ENCODE measurements around the gene IDI1.

Gene IDI1

GRCh38 chr10:1084011-1084950 is 35.4 kb upstream of the IDI1 start:
- POLR2A ChIA-PET = no interaction called here
- CTCF ChIA-PET = interaction anchor here (0.6 kb wide), 1 partner anchor 597 kb away, joined by 3 read pairs; no protein-coding TSS in a partner anchor

GRCh38 chr10:1083581-1083980 is 34.7 kb upstream of the IDI1 start:
- no peak for DNase-seq (ENCODE audit: extremely low spot score)
- ChIA-PET CTCF (interaction anchor here (0.6 kb wide), 1 partner anchor 596 kb away, joined by 3 read pairs; no protein-coding TSS in a partner anchor), POLR2A (no interaction called here)
- no peak for TF ChIP-seq ARNT (IDR thresholded peaks at IDR 0.05)
- TF ChIP-seq PKNOX1 (IDR thresholded peaks at IDR 0.05) = no peak
- no peak for TF ChIP-seq HDGF (IDR thresholded peaks at IDR 0.05; ENCODE audit: borderline replicate concordance)
- TF ChIP-seq FOXM1 (IDR thresholded peaks at IDR 0.05; ENCODE audit: borderline replicate concordance) = no peak
- no peak for TF ChIP-seq L3MBTL2 (conservative IDR thresholded peaks at IDR 0.05)

More at GRCh38 chr10:1084011-1084950, 35.4 kb upstream of the IDI1 start:
- no peak for DNase-seq (ENCODE audit: extremely low spot score)
- TF ChIP-seq FOXK2 (IDR thresholded peaks at IDR 0.05) = no peak
- no peak for TF ChIP-seq HDGF (IDR thresholded peaks at IDR 0.05; ENCODE audit: borderline replicate concordance)
- no peak for TF ChIP-seq CTBP1 (IDR thresholded peaks at IDR 0.05; ENCODE audit: borderline replicate concordance)
- TF ChIP-seq ARNT (IDR thresholded peaks at IDR 0.05) = no peak
- TF ChIP-seq NFRKB (IDR thresholded peaks at IDR 0.05) = no peak
- no peak for TF ChIP-seq LEF1 (IDR thresholded peaks at IDR 0.05; ENCODE audit: borderline replicate concordance)
- TF ChIP-seq L3MBTL2 (conservative IDR thresholded peaks at IDR 0.05) = no peak
- no peak for TF ChIP-seq ZNF384 (IDR thresholded peaks at IDR 0.05)
- no peak for TF ChIP-seq BHLHE40 (IDR thresholded peaks at IDR 0.05; ENCODE audit: borderline replicate concordance)
- TF ChIP-seq SUZ12 (IDR thresholded peaks at IDR 0.05) = no peak
- no peak for TF ChIP-seq FOXM1 (IDR thresholded peaks at IDR 0.05; ENCODE audit: borderline replicate concordance)
- TF ChIP-seq PKNOX1 (IDR thresholded peaks at IDR 0.05) = no peak
- no peak for TF ChIP-seq TARDBP (IDR thresholded peaks at IDR 0.05)
- no peak for TF ChIP-seq ELF4 (IDR thresholded peaks at IDR 0.05)
- no peak for TF ChIP-seq FOXA1 (IDR thresholded peaks at IDR 0.05)

GRCh38 chr10:1078668-1079067 is 29.7 kb upstream of the IDI1 start:
- TF ChIP-seq L3MBTL2 (conservative IDR thresholded peaks at IDR 0.05) = no peak
- TF ChIP-seq CTBP1 (IDR thresholded peaks at IDR 0.05; ENCODE audit: borderline replicate concordance) = no peak
- no peak for TF ChIP-seq SP1 (IDR thresholded peaks at IDR 0.05)
- no peak for TF ChIP-seq LEF1 (IDR thresholded peaks at IDR 0.05; ENCODE audit: borderline replicate concordance)
- TF ChIP-seq FOXK2 (IDR thresholded peaks at IDR 0.05) = no peak
- no peak for TF ChIP-seq NFRKB (IDR thresholded peaks at IDR 0.05)
- no peak for TF ChIP-seq SUZ12 (IDR thresholded peaks at IDR 0.05)
- TF ChIP-seq BHLHE40 (IDR thresholded peaks at IDR 0.05; ENCODE audit: borderline replicate concordance) = no peak
- no peak for TF ChIP-seq PKNOX1 (IDR thresholded peaks at IDR 0.05)
- TF ChIP-seq TARDBP (IDR thresholded peaks at IDR 0.05) = no peak
- no peak for TF ChIP-seq ARNT (IDR thresholded peaks at IDR 0.05)
- TF ChIP-seq HDGF (IDR thresholded peaks at IDR 0.05; ENCODE audit: borderline replicate concordance) = no peak
- no peak for TF ChIP-seq ZNF384 (IDR thresholded peaks at IDR 0.05)
- TF ChIP-seq ELF4 (IDR thresholded peaks at IDR 0.05) = no peak
- no peak for TF ChIP-seq FOXM1 (IDR thresholded peaks at IDR 0.05; ENCODE audit: borderline replicate concordance)
- no peak for TF ChIP-seq FOXA1 (IDR thresholded peaks at IDR 0.05)
- POLR2A ChIA-PET = interaction anchor here (1.8 kb wide), 1 partner anchor 30 kb away, joined by 4 read pairs; the partner anchor contains the start of gene IDI1
- no peak for DNase-seq (ENCODE audit: extremely low spot score)
- CTCF ChIA-PET = interaction anchor here (1.2 kb wide), 1 partner anchor 9 kb away, joined by 4 read pairs; no protein-coding TSS in a partner anchor

GRCh38 chr10:1074748-1075308 is 25.9 kb upstream of the IDI1 start:
- DNase-seq (ENCODE audit: extremely low spot score) = no peak
- CTCF ChIA-PET = interaction anchor here (0.6 kb wide), 1 partner anchor 768 kb away, joined by 4 read pairs; no protein-coding TSS in a partner anchor

More at GRCh38 chr10:1074748-1075308, 25.9 kb upstream of the IDI1 start:
- TF ChIP-seq SUZ12 (IDR thresholded peaks at IDR 0.05) (no peak), SP1 (IDR thresholded peaks at IDR 0.05) (no peak), ZNF384 (IDR thresholded peaks at IDR 0.05) (no peak), BHLHE40 (IDR thresholded peaks at IDR 0.05; ENCODE audit: borderline replicate concordance) (no peak), ELF4 (IDR thresholded peaks at IDR 0.05) (no peak), ARNT (IDR thresholded peaks at IDR 0.05) (no peak), FOXK2 (IDR thresholded peaks at IDR 0.05) (no peak), FOXA1 (IDR thresholded peaks at IDR 0.05) (no peak), HDGF (IDR thresholded peaks at IDR 0.05; ENCODE audit: borderline replicate concordance) (no peak), TARDBP (IDR thresholded peaks at IDR 0.05) (no peak), FOXM1 (IDR thresholded peaks at IDR 0.05; ENCODE audit: borderline replicate concordance) (no peak), LEF1 (IDR thresholded peaks at IDR 0.05; ENCODE audit: borderline replicate concordance) (no peak), PKNOX1 (IDR thresholded peaks at IDR 0.05) (no peak), CTBP1 (IDR thresholded peaks at IDR 0.05; ENCODE audit: borderline replicate concordance) (no peak), NFRKB (IDR thresholded peaks at IDR 0.05) (no peak), L3MBTL2 (conservative IDR thresholded peaks at IDR 0.05) (no peak)
- POLR2A ChIA-PET = no interaction called here

Data from HEK293T (cell line).